Lower leg skin (tissue), 4 donors: ENCODE results near the gene STRN4. TPM values are rescaled to one million over a fixed set of nuclear protein-coding genes. Genes with fewer than 3 reads are reported as not detected.

ENCODE experiments used
- DNase-seq, 2 donors: peaks; one replicate each; pipeline ENCODE4 v3.0.0-alpha.2; 2019; ENCODE audit warnings: low spot score in 2 of 2
- H3K4me3 ChIP-seq: fragments of 200-600 bp; sonication (generic); 2 replicates; pipeline ENCODE4 v1.5.1; 2017; ENCODE audit warnings: mild to moderate bottlenecking, low read depth; ENCODE audit not compliant: poor library complexity, severe bottlenecking
- CTCF ChIP-seq, 3 donors: fragments of 450-650 bp; IDR thresholded peaks; one replicate each; pipeline ENCODE4 v1.5.1; 2016; ENCODE audit warnings: antibody characterized with exemption in 3 of 3, mild to moderate bottlenecking in 3 of 3, moderate library complexity in 2 of 3
- POLR2A ChIP-seq, 2 donors: fragments of 450-650 bp; IDR thresholded peaks; one replicate each; pipeline ENCODE4 v1.6.1; 2016 to 2017; ENCODE audit warnings: antibody characterized with exemption in 2 of 2, mild to moderate bottlenecking in 1 of 2, moderate library complexity in 1 of 2
- WGBS, 2 donors: methylation state at CpG; one replicate each; pipeline ENCODE4 v1.1.5; 2018; 5-methylcytosine and 5-hydroxymethylcytosine counted together
- intact Hi-C: fragments of 100-400 bp; cut with DNase I; formaldehyde crosslinking; loops from one replicate; pipeline ENCODE4 v1.15.0; 2023; ENCODE audit warnings: low total_unique reads
- total RNA-seq, 4 donors: library from RNA; depleted of rRNA; stranded (reverse); fragments of >200 nt; gene quantifications; one replicate each; pipeline ENCODE4 v1.1.0, GENCODE V29; 2016

STRN4 gene
- total RNA-seq, 4 donors from 2014 or later: 81.5 to 97.6 (median 93.5) TPM

DNA sequence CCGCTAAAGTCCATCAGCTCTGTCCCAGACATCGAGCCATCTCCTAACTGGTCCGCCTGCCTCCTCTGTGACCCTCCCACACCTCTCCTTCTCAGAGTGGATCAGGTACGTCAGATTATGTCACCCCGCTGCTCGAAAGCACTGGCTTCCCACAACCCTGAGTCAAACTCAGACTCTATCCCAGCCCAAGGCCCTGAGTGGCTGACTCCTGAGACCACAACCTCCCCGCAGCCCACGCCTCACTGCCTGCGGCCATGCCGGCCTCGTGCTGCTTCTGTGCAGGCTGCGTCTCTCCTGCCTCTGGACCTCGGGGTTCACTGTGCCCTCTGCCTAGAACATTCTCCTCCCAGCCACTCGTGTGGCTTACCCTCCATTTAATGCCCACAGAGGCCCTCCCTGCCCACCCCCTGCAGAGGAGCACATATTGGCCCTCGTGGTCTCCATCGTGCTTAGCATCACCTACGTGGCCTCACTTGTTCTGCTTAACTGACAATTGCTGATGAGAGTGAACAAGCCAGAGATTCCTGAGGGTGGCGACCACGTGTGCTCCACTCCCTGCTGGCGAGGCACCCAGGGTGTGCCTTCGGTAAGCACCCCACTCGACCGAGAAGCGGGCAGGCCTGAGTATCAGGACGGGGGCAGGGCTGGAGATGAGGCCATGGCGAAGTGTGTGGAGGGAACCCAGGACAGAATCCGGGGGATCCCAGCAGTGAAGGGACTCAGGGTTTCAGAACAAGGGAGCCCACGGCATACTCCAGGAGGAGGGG, 13.9 kb downstream of the STRN4 start:
- WGBS, 2 donors: 75 to 81% methylated on average over 28 of the region's 28 CpGs
- intact Hi-C loops: no loop called here
- TF ChIP-seq CTCF (IDR thresholded peaks at IDR 0.05): no peak
- no peak for TF ChIP-seq POLR2A (IDR thresholded peaks at IDR 0.05)
- DNase-seq: no peak
- no peak overlapping the region for H3K4me3 ChIP-seq

DNA sequence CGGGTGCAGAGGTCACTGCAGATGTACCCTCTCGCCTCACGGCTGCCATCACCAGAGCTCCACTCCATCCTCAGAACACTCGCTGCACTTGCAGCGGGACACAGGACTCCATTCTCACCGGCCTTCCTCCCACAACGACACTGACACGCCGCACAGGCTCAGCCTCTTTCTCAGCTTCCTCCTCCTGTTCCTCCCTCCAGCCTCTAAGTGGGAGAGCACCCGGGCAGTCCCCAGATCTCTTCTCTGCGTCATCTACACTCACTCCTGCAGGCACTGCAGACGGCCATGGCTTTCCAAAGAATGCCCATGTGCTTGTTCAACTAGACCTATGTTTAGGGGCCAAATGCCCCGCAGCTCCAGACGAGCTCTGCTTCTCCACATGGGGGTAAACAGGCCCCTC, 14.7 kb downstream of the STRN4 start:
- 72 to 77% methylated on average over 14 of the region's 14 CpGs for WGBS, 2 donors
- H3K4me3 ChIP-seq: no peak overlapping the region
- no peak for TF ChIP-seq CTCF (IDR thresholded peaks at IDR 0.05)
- TF ChIP-seq POLR2A (IDR thresholded peaks at IDR 0.05): no peak
- no peak for DNase-seq
- intact Hi-C loops: no loop called here

DNA sequence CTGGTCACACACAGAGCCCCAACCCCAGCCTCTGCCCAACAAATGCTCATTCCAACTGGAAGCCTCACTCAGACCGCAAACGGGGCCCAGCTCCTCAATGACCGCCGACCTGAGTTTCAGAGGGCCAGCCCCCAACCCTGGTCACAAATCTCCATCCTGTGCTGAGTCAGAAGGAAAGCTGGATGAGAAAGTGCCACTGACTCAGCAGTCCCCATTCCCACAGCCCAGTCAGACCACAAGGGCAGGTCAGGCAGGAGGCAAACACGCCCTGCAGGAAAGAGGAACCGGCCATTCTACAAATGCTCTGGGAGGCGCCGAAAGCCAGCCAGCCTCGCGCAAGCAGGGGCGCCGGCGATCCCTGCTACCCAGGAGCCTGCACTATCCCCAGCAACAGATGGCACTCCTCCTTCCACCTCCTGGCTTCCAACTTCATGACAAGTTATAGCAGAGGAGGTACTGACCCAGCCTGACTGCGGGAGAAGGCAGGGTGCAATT, 15.2 kb downstream of the STRN4 start:
- no peak overlapping the region for H3K4me3 ChIP-seq
- no peak for DNase-seq
- TF ChIP-seq CTCF (IDR thresholded peaks at IDR 0.05) (no peak), POLR2A (IDR thresholded peaks at IDR 0.05) (no peak)
- 64 to 66% methylated on average over 14 of the region's 14 CpGs for WGBS, 2 donors
- intact Hi-C loops: no loop called here

DNA sequence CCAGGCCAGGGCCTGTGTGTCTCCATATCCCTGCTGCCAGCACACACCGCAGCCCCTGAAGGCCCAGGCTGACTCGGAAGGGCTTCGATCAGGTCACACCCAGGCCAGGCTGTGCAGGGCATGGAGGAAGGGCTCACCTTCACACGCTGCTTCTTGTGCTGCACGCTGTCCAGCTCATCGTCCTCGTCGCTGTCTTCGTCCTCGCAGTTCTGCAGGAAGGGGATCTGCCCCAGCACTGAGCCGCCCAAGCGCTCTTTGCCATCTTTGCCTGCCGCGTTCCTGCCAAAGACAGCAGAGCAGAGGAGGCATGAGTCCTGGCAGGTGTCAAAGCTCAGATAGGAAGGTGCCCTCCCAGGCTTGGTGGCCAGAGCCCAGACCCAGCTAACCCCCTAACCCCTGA, 15.7 kb downstream of the STRN4 start:
- no peak overlapping the region for H3K4me3 ChIP-seq
- DNase-seq: no peak
- no peak for TF ChIP-seq POLR2A (IDR thresholded peaks at IDR 0.05)
- no peak for TF ChIP-seq CTCF (IDR thresholded peaks at IDR 0.05)
- intact Hi-C loops: no loop called here
- WGBS, 2 donors: 93 to 95% methylated on average over 14 of the region's 14 CpGs

GRCh38 chr19:46730187-46730586, 16.1 kb downstream of the STRN4 start:
- intact Hi-C loops: no loop called here
- DNase-seq: no peak
- H3K4me3 ChIP-seq: no peak overlapping the region
- TF ChIP-seq CTCF (IDR thresholded peaks at IDR 0.05) (no peak), POLR2A (IDR thresholded peaks at IDR 0.05) (no peak)
- 94 to 96% methylated on average over 9 of the region's 9 CpGs for WGBS, 2 donors

DNA sequence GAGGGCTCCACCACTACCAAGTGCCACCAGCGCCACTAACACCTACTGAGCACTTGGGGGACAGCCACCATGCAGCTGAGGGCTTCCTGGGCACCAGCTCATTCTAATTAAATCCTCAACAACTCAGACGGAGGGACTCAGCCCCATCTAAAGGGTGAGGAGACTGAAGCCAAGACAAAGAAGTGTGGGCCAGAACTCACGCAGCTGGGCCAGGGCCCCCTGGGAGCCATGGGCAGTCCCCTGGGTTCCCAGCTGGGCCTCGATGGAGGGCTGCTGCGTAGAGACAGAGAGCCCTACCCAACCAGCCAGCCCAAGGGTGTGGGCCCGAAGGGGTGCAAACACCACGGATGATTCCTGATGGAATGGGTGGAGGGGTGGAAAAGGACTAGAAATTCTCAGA, 16.6 kb downstream of the STRN4 start:
- no peak for DNase-seq
- WGBS, 2 donors: 84 to 89% methylated on average over 6 to 7 of the region's 7 CpGs
- TF ChIP-seq POLR2A (IDR thresholded peaks at IDR 0.05) (no peak), CTCF (IDR thresholded peaks at IDR 0.05) (no peak)
- H3K4me3 ChIP-seq: no peak overlapping the region
- intact Hi-C loops: no loop called here
